HepG2 (cell line): ENCODE results near the gene TMCO6. TPM values are rescaled to one million over a fixed set of nuclear protein-coding genes. Genes with fewer than 3 reads are reported as not detected.
A peak's percentile ranks its signal among the peaks of the same experiment; 100 is the strongest.

Source experiments
- CHD4 ChIP-seq: fragments of 200-600 bp; sonication (generic); IDR thresholded peaks from 2 replicates; pipeline ENCODE4 v1.7.0; 2017; ENCODE audit warnings: mild to moderate bottlenecking, low read length, borderline replicate concordance
- DPF2 ChIP-seq: sonication (generic); formaldehyde crosslinking; IDR thresholded peaks from 2 replicates; pipeline ENCODE4 v1.4.0; 2020; ENCODE audit warnings: mild to moderate bottlenecking, low read depth, missing genetic modification reagents, borderline replicate concordance
- IRF2 ChIP-seq: IDR thresholded peaks from 2 replicates; pipeline ENCODE4 v1.6.1; 2018; ENCODE audit warnings: missing genetic modification reagents, missing compliant biosample characterization
- KLF9 ChIP-seq: IDR thresholded peaks from 2 replicates; pipeline ENCODE4 v1.6.1; 2016; ENCODE audit warnings: low read depth
- MAFF ChIP-seq: IDR thresholded peaks from 2 replicates; pipeline ENCODE4 v1.6.1; 2011; ENCODE audit warnings: low read depth, low read length, improper control_type of control experiment
- SMAD3 ChIP-seq: sonication (generic); formaldehyde crosslinking; IDR thresholded peaks from 2 replicates; pipeline ENCODE4 v1.4.0; 2020; ENCODE audit warnings: missing genetic modification reagents
- TBX2 ChIP-seq: sonication (generic); formaldehyde crosslinking; IDR thresholded peaks from 2 replicates; pipeline ENCODE4 v1.5.0; 2020; ENCODE audit warnings: missing genetic modification reagents, mild to moderate bottlenecking, borderline replicate concordance
- TOPORS ChIP-seq: sonication (generic); formaldehyde crosslinking; IDR thresholded peaks from 2 replicates; pipeline ENCODE4 v1.8.0; 2023; ENCODE audit warnings: mild to moderate bottlenecking, missing genetic modification reagents
- ZNF207 ChIP-seq: fragments of 450-650 bp; IDR thresholded peaks from 2 replicates; pipeline ENCODE4 v1.6.1; 2016; ENCODE audit warnings: antibody characterized with exemption, borderline replicate concordance
- ZNF251 ChIP-seq: sonication (generic); formaldehyde crosslinking; IDR thresholded peaks from 2 replicates; pipeline ENCODE4 v1.9.0; 2021; ENCODE audit warnings: mild to moderate bottlenecking, missing genetic modification reagents
- ZNF446 ChIP-seq: sonication (generic); formaldehyde crosslinking; IDR thresholded peaks from 2 replicates; pipeline ENCODE4 v1.5.0; 2020; ENCODE audit warnings: mild to moderate bottlenecking, missing genetic modification reagents
- ZNF7 ChIP-seq: IDR thresholded peaks from 2 replicates; pipeline ENCODE4 v1.6.1; 2016; ENCODE audit warnings: missing biosample characterization, missing genetic modification reagents
- ZNF790 ChIP-seq: sonication (generic); formaldehyde crosslinking; IDR thresholded peaks from 2 replicates; pipeline ENCODE4 v1.8.0; 2022; ENCODE audit warnings: missing genetic modification reagents, mild to moderate bottlenecking, borderline replicate concordance
- ZSCAN29 ChIP-seq: sonication (generic); formaldehyde crosslinking; conservative IDR thresholded peaks from 2 replicates; pipeline ENCODE4 v1.4.0; 2020; ENCODE audit warnings: mild to moderate bottlenecking, missing genetic modification reagents
- polyA plus RNA-seq, 8 experiments: library from polyadenylated mRNA; depleted of rRNA in 3 of 8; stranded (reverse) in 7 of 8; unstranded in 1 of 8; fragments of >200 nt; fragmentation: Illumina TruSeq in 4 of 8; extraction: Trizol in 4 of 8; gene quantifications; 2 replicates each; pipeline versions ENCODE4 v1.2.1 to v1.2.3, GENCODE V29; 2011 to 2016; ENCODE audit warnings: low read depth in 4 of 8, missing spikeins in 1 of 8, mixed read lengths in 1 of 8; ENCODE audit not compliant: insufficient read depth in 1 of 8
- total RNA-seq, 5 experiments: library from RNA; depleted of rRNA; stranded (reverse); fragments of >200 nt; fragmentation: Illumina TruSeq; extraction: Trizol; gene quantifications; 2 replicates each; pipeline ENCODE4 v1.2.3, GENCODE V29; 2016; ENCODE audit warnings: low read depth in 1 of 5
- TF ChIP-seq, protein P1 (sequence below): sonication (generic); formaldehyde crosslinking; IDR thresholded peaks from 2 replicates; pipeline ENCODE4 v1.4.0; 2020; ENCODE audit warnings: mild to moderate bottlenecking, missing genetic modification reagents, borderline replicate concordance
- TF ChIP-seq, protein P2 (sequence below): sonication (generic); formaldehyde crosslinking; IDR thresholded peaks from 2 replicates; pipeline ENCODE4 v1.4.0; 2020; ENCODE audit warnings: missing genetic modification reagents, mild to moderate bottlenecking, borderline replicate concordance
- TF ChIP-seq, protein P3 (sequence below): sonication (generic); formaldehyde crosslinking; IDR thresholded peaks from 2 replicates; pipeline ENCODE4 v1.5.1; 2020; ENCODE audit warnings: missing genetic modification reagents, mild to moderate bottlenecking, borderline replicate concordance
- TF ChIP-seq, protein P4 (sequence below): sonication (generic); formaldehyde crosslinking; IDR thresholded peaks from 2 replicates; pipeline ENCODE4 v1.4.0; 2020; ENCODE audit warnings: missing genetic modification reagents, borderline replicate concordance
- TF ChIP-seq, protein P5 (sequence below): sonication (generic); formaldehyde crosslinking; IDR thresholded peaks from 2 replicates; pipeline ENCODE4 v1.5.1; 2020; ENCODE audit warnings: mild to moderate bottlenecking, missing genetic modification reagents

TMCO6 gene
- total and polyA plus RNA-seq, 2 of the 13 experiments (the other 11 are each of a cell fraction or from before 2014, with no cell fraction given): 16.6 to 28.2 TPM

DNA sequence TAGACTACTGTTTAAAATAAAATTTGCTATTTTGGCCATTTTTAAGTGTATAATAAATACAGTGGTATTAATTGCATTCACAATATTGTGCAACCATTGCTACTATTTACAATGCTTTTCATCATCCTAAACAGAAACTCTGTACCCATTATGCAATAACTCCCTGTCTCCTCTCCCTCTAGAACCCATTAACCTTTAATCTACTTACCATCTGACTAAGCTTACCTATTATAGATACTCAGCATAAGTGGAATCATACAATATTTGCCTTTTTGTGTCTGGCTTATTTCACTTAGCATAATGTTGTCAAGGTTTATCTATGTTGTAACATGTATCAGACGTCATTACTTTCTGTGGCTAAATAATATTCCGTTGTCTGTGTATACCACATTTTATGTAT, 32.2 kb upstream of the TMCO6 start (continued):
- TF ChIP-seq TOPORS (CRISPR knock-in tag) (no peak), ZNF207 (no peak), ZNF7 (CRISPR knock-in tag) (no peak), KLF9 (no peak), TBX2 (CRISPR knock-in tag) (no peak), SMAD3 (CRISPR knock-in tag) (peak; percentile 62; the same call in 1 of the 2 replicates), ZSCAN29 (CRISPR knock-in tag) (no peak), DPF2 (CRISPR knock-in tag) (peak; percentile 77; the same call in 1 of the 2 replicates), ZNF251 (CRISPR knock-in tag) (no peak), ZNF446 (CRISPR knock-in tag) (no peak), IRF2 (CRISPR knock-in tag) (peak; percentile 69; the same call in 1 of the 2 replicates), MAFF (peak; percentile 32; the same call in 1 of the 2 replicates), ZNF790 (CRISPR knock-in tag) (no peak), CHD4 (peak; percentile 38; the same call in 1 of the 2 replicates)
- TF ChIP-seq, protein P1, sequence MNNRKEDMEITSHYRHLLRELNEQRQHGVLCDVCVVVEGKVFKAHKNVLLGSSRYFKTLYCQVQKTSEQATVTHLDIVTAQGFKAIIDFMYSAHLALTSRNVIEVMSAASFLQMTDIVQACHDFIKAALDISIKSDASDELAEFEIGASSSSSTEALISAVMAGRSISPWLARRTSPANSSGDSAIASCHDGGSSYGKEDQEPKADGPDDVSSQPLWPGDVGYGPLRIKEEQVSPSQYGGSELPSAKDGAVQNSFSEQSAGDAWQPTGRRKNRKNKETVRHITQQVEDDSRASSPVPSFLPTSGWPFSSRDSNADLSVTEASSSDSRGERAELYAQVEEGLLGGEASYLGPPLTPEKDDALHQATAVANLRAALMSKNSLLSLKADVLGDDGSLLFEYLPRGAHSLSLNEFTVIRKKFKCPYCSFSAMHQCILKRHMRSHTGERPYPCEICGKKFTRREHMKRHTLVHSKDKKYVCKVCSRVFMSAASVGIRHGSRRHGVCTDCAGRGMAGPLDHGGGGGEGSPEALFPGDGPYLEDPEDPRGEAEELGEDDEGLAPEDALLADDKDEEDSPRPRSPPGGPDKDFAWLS (CRISPR knock-in tag): no peak
- TF ChIP-seq, protein P2, sequence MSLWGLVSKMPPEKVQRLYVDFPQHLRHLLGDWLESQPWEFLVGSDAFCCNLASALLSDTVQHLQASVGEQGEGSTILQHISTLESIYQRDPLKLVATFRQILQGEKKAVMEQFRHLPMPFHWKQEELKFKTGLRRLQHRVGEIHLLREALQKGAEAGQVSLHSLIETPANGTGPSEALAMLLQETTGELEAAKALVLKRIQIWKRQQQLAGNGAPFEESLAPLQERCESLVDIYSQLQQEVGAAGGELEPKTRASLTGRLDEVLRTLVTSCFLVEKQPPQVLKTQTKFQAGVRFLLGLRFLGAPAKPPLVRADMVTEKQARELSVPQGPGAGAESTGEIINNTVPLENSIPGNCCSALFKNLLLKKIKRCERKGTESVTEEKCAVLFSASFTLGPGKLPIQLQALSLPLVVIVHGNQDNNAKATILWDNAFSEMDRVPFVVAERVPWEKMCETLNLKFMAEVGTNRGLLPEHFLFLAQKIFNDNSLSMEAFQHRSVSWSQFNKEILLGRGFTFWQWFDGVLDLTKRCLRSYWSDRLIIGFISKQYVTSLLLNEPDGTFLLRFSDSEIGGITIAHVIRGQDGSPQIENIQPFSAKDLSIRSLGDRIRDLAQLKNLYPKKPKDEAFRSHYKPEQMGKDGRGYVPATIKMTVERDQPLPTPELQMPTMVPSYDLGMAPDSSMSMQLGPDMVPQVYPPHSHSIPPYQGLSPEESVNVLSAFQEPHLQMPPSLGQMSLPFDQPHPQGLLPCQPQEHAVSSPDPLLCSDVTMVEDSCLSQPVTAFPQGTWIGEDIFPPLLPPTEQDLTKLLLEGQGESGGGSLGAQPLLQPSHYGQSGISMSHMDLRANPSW (CRISPR knock-in tag): no peak
- TF ChIP-seq, protein P3, sequence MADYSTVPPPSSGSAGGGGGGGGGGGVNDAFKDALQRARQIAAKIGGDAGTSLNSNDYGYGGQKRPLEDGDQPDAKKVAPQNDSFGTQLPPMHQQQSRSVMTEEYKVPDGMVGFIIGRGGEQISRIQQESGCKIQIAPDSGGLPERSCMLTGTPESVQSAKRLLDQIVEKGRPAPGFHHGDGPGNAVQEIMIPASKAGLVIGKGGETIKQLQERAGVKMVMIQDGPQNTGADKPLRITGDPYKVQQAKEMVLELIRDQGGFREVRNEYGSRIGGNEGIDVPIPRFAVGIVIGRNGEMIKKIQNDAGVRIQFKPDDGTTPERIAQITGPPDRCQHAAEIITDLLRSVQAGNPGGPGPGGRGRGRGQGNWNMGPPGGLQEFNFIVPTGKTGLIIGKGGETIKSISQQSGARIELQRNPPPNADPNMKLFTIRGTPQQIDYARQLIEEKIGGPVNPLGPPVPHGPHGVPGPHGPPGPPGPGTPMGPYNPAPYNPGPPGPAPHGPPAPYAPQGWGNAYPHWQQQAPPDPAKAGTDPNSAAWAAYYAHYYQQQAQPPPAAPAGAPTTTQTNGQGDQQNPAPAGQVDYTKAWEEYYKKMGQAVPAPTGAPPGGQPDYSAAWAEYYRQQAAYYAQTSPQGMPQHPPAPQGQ (CRISPR knock-in tag): no peak
- TF ChIP-seq, protein P4, sequence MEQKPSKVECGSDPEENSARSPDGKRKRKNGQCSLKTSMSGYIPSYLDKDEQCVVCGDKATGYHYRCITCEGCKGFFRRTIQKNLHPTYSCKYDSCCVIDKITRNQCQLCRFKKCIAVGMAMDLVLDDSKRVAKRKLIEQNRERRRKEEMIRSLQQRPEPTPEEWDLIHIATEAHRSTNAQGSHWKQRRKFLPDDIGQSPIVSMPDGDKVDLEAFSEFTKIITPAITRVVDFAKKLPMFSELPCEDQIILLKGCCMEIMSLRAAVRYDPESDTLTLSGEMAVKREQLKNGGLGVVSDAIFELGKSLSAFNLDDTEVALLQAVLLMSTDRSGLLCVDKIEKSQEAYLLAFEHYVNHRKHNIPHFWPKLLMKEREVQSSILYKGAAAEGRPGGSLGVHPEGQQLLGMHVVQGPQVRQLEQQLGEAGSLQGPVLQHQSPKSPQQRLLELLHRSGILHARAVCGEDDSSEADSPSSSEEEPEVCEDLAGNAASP (CRISPR knock-in tag): peak; percentile 82; the same call in 1 of the 2 replicates
- TF ChIP-seq, protein P5, sequence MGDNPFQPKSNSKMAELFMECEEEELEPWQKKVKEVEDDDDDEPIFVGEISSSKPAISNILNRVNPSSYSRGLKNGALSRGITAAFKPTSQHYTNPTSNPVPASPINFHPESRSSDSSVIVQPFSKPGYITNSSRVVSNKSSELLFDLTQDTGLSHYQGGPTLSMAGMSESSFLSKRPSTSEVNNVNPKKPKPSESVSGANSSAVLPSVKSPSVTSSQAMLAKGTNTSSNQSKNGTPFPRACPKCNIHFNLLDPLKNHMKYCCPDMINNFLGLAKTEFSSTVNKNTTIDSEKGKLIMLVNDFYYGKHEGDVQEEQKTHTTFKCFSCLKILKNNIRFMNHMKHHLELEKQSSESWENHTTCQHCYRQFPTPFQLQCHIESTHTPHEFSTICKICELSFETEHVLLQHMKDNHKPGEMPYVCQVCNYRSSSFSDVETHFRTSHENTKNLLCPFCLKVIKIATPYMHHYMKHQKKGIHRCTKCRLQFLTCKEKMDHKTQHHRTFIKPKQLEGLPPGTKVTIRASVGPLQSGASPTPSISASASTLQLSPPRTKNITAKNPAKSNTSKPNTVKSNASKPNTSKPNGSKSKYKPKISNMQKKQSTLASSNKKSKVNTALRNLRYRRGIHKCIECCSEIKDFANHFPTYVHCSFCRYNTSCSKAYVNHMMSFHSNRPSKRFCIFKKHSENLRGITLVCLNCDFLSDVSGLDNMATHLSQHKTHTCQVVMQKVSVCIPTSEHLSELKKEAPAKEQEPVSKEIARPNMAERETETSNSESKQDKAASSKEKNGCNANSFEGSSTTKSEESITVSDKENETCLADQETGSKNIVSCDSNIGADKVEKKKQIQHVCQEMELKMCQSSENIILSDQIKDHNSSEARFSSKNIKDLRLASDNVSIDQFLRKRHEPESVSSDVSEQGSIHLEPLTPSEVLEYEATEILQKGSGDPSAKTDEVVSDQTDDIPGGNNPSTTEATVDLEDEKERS (CRISPR knock-in tag): 0 out of 2 replicates have a peak, but pooled peaks have one; percentile 42
